ENCODE measurements around the gene SMIM13. TPM values are rescaled to one million over a fixed set of nuclear protein-coding genes. Genes with fewer than 3 reads are reported as not detected.

SMIM13 gene
- total RNA-seq, 4 donors from 2014 or later = 4.1 to 6.3 (median 4.7) TPM

GRCh38 chr6:11101417-11101816, 7.8 kb downstream of the SMIM13 start:
- H3K27ac ChIP-seq = no peak overlapping the region
- H3K4me1 ChIP-seq = peaks cover 0 to 1% (median 0%) of the 10 kb centered on the region in 4 donors
- TF ChIP-seq POLR2A (IDR thresholded peaks at IDR 0.05) = no peak
- TF ChIP-seq, protein P1, sequence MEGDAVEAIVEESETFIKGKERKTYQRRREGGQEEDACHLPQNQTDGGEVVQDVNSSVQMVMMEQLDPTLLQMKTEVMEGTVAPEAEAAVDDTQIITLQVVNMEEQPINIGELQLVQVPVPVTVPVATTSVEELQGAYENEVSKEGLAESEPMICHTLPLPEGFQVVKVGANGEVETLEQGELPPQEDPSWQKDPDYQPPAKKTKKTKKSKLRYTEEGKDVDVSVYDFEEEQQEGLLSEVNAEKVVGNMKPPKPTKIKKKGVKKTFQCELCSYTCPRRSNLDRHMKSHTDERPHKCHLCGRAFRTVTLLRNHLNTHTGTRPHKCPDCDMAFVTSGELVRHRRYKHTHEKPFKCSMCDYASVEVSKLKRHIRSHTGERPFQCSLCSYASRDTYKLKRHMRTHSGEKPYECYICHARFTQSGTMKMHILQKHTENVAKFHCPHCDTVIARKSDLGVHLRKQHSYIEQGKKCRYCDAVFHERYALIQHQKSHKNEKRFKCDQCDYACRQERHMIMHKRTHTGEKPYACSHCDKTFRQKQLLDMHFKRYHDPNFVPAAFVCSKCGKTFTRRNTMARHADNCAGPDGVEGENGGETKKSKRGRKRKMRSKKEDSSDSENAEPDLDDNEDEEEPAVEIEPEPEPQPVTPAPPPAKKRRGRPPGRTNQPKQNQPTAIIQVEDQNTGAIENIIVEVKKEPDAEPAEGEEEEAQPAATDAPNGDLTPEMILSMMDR (IDR thresholded peaks at IDR 0.05) = no peak
- no peaks in the 10 kb centered on the region for H3K36me3 ChIP-seq
- no peaks in the 10 kb centered on the region for H3K27me3 ChIP-seq
- no peak overlapping the region for H3K4me3 ChIP-seq
- DNase-seq = no peak
- no peaks in the 10 kb centered on the region for H3K9me3 ChIP-seq

GRCh38 chr6:11103065-11103464, 9.4 kb downstream of the SMIM13 start:
- Histone ChIP-seq H3K4me3 (no peak overlapping the region), H3K4me1 (no peaks in the 10 kb centered on the region), H3K9me3 (no peaks in the 10 kb centered on the region), H3K36me3 (no peaks in the 10 kb centered on the region), H3K27me3 (no peaks in the 10 kb centered on the region), H3K27ac (no peak overlapping the region)
- DNase-seq = no peak
- TF ChIP-seq, protein P1 (IDR thresholded peaks at IDR 0.05) = no peak
- no peak for TF ChIP-seq POLR2A (IDR thresholded peaks at IDR 0.05)

DNA sequence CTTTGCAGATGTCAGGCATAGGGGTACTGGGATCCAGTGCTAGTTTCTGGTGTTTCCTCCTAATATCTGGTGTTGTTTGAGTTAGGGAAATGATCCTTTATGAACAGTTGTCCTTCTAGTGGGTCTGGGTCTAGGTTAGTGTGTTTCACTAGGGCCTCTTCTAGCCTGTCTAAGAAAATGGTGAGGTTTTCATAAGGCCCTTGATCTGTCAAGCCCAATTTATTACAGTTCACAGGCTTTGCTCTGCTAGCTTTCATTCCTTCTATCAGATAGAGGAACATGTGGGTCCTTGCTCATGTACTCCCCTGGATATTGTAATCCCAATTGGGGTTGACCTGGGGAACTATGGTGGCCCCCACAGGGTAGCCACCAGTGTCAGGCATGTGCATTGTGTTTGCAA, 15.1 kb downstream of the SMIM13 start:
- H3K27me3 ChIP-seq = no peaks in the 10 kb centered on the region
- H3K9me3 ChIP-seq = no peaks in the 10 kb centered on the region
- H3K36me3 ChIP-seq = no peaks in the 10 kb centered on the region
- no peak for DNase-seq
- H3K4me3 ChIP-seq = no peak overlapping the region
- H3K4me1 ChIP-seq = no peaks in the 10 kb centered on the region
- no peak overlapping the region for H3K27ac ChIP-seq
- no peak for TF ChIP-seq POLR2A (IDR thresholded peaks at IDR 0.05)
- TF ChIP-seq, protein P1 (IDR thresholded peaks at IDR 0.05) = no peak

DNA sequence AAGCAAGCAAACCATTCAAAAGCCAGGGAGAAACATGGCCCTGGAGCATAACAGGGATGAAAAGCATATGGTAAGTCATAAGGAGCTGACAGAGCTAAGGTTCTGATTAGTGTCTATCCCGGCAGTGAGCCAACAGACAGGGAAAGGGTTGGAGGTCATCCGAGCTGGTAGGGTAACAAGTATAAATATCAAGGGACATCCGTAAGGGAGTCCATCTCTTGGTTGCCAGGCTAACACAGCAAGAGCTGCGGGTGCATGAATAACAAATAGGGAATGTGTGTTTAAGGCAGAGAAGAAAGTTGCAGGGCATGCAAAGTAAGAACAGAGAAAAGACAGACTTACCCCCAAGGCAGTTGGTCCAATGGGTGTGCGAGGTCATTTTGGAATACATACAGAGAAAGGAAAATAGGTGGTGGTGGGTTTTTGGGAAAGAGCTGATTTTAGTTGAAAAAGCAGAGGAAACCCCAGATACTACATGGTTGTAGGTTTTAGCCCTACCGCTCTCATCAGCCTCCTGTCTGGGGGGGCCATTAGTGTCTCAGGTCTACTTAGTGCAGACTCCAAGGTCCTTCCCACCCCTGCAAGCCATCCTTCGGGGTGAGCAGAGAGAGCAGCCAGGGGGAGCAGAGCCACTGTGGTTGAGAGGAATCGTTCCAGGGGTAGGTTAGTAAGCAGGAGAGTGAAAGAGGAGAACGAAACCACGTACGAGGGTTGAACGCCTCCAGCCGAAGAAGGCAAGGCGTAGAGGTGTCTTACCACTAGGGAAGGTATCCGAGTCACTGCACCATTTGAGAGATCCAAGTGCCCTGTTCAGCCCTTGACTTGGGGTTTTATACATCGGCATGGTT, 17.5 kb downstream of the SMIM13 start, which contains the start of gene ERVFRD-1:
TSS of gene ERVFRD-1 (minus strand) at position 805 of the 848 bp plus-strand sequence. CDS start 6,415 bp downstream, outside the sequence.
- Histone ChIP-seq H3K4me3 (no peak within 1 kb of the TSS), H3K4me1 (no peaks in the 10 kb centered on the region), H3K27ac (peak within 1 kb of the TSS in 1 of 4 donors; percentile 13), H3K27me3 (no peaks in the 10 kb centered on the region), H3K9me3 (no peaks in the 10 kb centered on the region), H3K36me3 (no peaks in the 10 kb centered on the region)
- TF ChIP-seq, protein P1 (IDR thresholded peaks at IDR 0.05) = no peak
- TF ChIP-seq POLR2A (IDR thresholded peaks at IDR 0.05) = no peak
- no peak for DNase-seq

DNA sequence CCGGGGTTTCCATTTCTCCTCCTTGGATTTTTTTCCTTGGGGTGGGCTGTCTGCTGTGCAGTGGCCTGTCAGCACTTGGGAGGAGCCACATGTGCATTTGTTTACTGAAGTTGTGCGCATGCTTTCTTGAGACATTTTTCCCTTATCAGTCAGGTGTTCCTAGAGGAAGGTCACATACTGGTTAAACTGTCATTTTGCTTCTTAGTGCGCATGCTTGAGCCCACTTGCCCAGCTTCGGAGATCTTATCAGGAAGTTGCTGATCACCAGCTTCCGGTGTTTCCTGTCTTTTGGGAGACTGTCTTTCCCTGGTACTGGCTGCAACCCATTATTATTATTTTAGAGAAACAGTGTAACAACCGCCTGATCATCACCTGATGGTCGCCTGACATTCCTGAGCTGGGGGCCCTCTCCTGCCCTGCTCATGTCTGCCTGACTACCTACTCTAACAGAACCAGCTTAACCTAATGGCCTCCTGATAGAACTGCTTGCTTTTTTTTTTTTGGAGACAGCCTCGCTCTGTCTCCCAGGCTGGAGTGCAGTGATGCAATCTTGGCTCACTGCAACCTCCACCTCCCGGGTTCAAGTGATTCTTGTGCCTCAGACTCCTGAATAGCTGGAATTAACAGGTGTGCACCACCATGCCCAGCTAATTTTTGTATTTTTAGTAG, 18.3 kb downstream of the SMIM13 start:
- H3K27me3 ChIP-seq = no peaks in the 10 kb centered on the region
- no peaks in the 10 kb centered on the region for H3K9me3 ChIP-seq
- no peak overlapping the region for H3K4me3 ChIP-seq
- no peaks in the 10 kb centered on the region for H3K36me3 ChIP-seq
- H3K27ac ChIP-seq = no peak overlapping the region
- TF ChIP-seq, protein P1 (IDR thresholded peaks at IDR 0.05) = no peak
- no peak for TF ChIP-seq POLR2A (IDR thresholded peaks at IDR 0.05)
- DNase-seq = no peak
- H3K4me1 ChIP-seq = no peaks in the 10 kb centered on the region

Data from Peyer's patch (tissue), 4 donors.